GM18951 (cell line): ENCODE results near the gene SGCA.

Experiments
- POLR2A ChIP-seq: IDR thresholded peaks from 4 replicates; pipeline ENCODE4 v1.6.1; 2011; ENCODE audit warnings: mild to moderate bottlenecking; ENCODE audit not compliant: insufficient read length, insufficient read depth; ENCODE audit errors: extremely low read depth
- in situ Hi-C: fragments of 300-500 bp; cut with MboI; formaldehyde crosslinking; loops from one replicate; pipeline ENCODE4 v1.12.0; 2022; ENCODE audit warnings: low sequenced_read_pairs, mixed read lengths, inconsistent platforms; ENCODE audit not compliant: unreplicated experiment

SGCA gene

GRCh38 chr17:50207792-50208567 lies 42.2 kb downstream of the SGCA start:
- TF ChIP-seq POLR2A = no peak
- in situ Hi-C loops = loop anchor here (10.0 kb wide), 1 partner anchor 67 kb away; the partner anchor contains the start of gene TMEM92

- TF ChIP-seq POLR2A = no peak
- in situ Hi-C loops = loop anchor here (10.0 kb wide), 1 partner anchor 66 kb away; the partner anchor contains the start of gene TMEM92
Observed at GRCh38 chr17:50208611-50209061, 42.8 kb downstream of the SGCA start.

GRCh38 chr17:50209133-50209471 lies 43.3 kb downstream of the SGCA start:
- TF ChIP-seq POLR2A = no peak
- in situ Hi-C loops = loop anchor here (10.0 kb wide), 1 partner anchor 66 kb away; the partner anchor contains the start of gene TMEM92

- TF ChIP-seq POLR2A = no peak
- in situ Hi-C loops = loop anchor here (10.0 kb wide), 1 partner anchor 65 kb away; the partner anchor contains the start of gene TMEM92
Observed at GRCh38 chr17:50209472-50210239, 43.9 kb downstream of the SGCA start.

- in situ Hi-C loops = no loop called here
Observed at GRCh38 chr17:50210240-50211225, 44.7 kb downstream of the SGCA start.

GRCh38 chr17:50211249-50212120 lies 45.7 kb downstream of the SGCA start:
- in situ Hi-C loops = no loop called here
- TF ChIP-seq POLR2A = no peak

More at GRCh38 chr17:50210240-50211225, 44.7 kb downstream of the SGCA start:
- TF ChIP-seq POLR2A = no peak

- in situ Hi-C loops = no loop called here
- TF ChIP-seq POLR2A = no peak
Observed at GRCh38 chr17:50212121-50212843, 46.5 kb downstream of the SGCA start.

- TF ChIP-seq POLR2A = no peak
Observed at GRCh38 chr17:50213026-50214022, 47.5 kb downstream of the SGCA start.

GRCh38 chr17:50214976-50215760 lies 49.4 kb downstream of the SGCA start:
- TF ChIP-seq POLR2A = no peak
- in situ Hi-C loops = no loop called here

More at GRCh38 chr17:50213026-50214022, 47.5 kb downstream of the SGCA start:
- in situ Hi-C loops = no loop called here

- no peak for TF ChIP-seq POLR2A
- in situ Hi-C loops = no loop called here
Observed at GRCh38 chr17:50217591-50217990, 51.8 kb downstream of the SGCA start.
